ENCODE data around the gene P3H3.
"Not testable (repeated sequence)": the region's sequence is repeated elsewhere in the genome, so short reads cannot be mapped to it uniquely, and the experiment has no call there.

Gene P3H3

GRCh38 chr12:6858799-6859198 is 30.6 kb downstream of the P3H3 start:
- H3K9me3 Mint-ChIP-seq = no peaks in the 10 kb centered on the region
- peaks cover 81% of the 10 kb centered on the region for H3K36me3 Mint-ChIP-seq
- no peak overlapping the region for H3K27ac Mint-ChIP-seq
- no peaks in the 10 kb centered on the region for H3K27me3 Mint-ChIP-seq
- no peak for ATAC-seq
- H3K4me3 Mint-ChIP-seq = no peak overlapping the region
- H3K4me1 Mint-ChIP-seq = peaks cover 6% of the 10 kb centered on the region

DNA sequence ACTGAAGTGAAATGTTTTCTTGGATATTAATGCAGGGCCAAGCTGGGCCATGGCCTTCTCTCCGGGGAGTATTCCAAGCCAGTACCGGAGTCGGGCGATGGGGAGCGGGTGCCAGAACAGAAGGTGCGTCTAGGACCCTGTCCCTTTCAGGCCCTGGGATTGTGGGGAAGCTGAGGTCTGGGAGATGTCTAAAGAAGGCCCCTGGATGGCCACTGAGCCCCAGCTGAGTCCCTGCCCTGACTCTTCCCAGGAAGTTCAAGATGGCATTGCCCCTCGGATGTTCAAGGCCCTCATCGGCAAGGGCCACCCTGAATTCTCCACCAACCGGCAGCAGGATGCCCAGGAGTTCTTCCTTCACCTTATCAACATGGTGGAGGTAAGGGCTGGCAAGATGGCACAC is 31.9 kb downstream of the P3H3 start:
- ATAC-seq = no peak
- H3K36me3 Mint-ChIP-seq = peaks cover 84% of the 10 kb centered on the region
- H3K9me3 Mint-ChIP-seq = no peaks in the 10 kb centered on the region
- H3K27me3 Mint-ChIP-seq = no peaks in the 10 kb centered on the region
- H3K27ac Mint-ChIP-seq = no peak overlapping the region
- H3K4me3 Mint-ChIP-seq = no peak overlapping the region
- no peaks in the 10 kb centered on the region for H3K4me1 Mint-ChIP-seq

DNA sequence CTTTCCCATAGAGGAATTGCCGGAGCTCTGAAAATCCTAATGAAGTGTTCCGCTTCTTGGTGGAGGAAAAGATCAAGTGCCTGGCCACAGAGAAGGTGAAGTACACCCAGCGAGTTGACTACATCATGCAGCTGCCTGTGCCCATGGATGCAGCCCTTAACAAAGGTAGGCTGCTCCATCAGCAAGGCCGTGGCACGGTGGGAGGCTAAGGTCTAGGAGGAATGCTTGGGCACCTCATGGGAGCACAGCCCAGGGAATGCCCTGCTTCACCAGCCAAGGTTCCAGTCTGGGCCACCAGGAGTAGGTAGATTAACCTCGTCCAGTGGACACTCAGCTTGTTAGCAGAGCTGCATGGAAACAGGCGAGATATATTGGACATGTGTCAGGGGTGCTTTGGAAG is 32.7 kb downstream of the P3H3 start:
- H3K9me3 Mint-ChIP-seq = no peaks in the 10 kb centered on the region

GRCh38 chr12:6861391-6861790 is 33.2 kb downstream of the P3H3 start:
- Mint-ChIP-seq H3K36me3 (peaks cover 88% of the 10 kb centered on the region), H3K27ac (no peak overlapping the region), H3K27me3 (no peaks in the 10 kb centered on the region), H3K4me1 (peaks cover 2% of the 10 kb centered on the region), H3K9me3 (no peaks in the 10 kb centered on the region), H3K4me3 (no peak overlapping the region)
- no peak for ATAC-seq

More for the DNA sequence above, 32.7 kb downstream of the P3H3 start:
- Mint-ChIP-seq H3K27me3 (no peaks in the 10 kb centered on the region), H3K4me3 (no peak overlapping the region), H3K36me3 (peaks cover 88% of the 10 kb centered on the region), H3K27ac (no peak overlapping the region), H3K4me1 (no peaks in the 10 kb centered on the region)
- no peak for ATAC-seq

DNA sequence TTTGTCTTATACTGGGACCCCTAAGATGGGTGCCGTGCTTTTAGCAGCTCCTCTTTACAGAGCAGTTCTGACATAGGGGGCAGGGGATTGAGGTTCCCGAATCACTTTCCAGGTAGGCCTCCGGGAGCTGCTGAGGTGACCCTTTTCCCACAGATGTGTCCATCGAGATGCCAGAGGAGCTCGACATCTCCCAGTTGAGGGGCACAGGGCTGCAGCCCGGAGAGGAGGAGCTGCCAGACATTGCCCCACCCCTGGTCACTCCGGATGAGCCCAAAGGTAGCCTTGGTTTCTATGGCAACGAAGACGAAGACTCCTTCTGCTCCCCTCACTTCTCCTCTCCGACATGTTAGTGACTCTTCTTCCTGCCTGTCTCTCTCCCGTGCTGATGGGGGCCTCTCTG is 34.8 kb downstream of the P3H3 start:
- H3K9me3 Mint-ChIP-seq = no peaks in the 10 kb centered on the region
- H3K36me3 Mint-ChIP-seq = peaks cover 74% of the 10 kb centered on the region
- H3K4me3 Mint-ChIP-seq = no peak overlapping the region
- peaks cover 10% of the 10 kb centered on the region for H3K4me1 Mint-ChIP-seq
- H3K27me3 Mint-ChIP-seq = no peaks in the 10 kb centered on the region
- H3K27ac Mint-ChIP-seq = no peak overlapping the region
- ATAC-seq = no peak

GRCh38 chr12:6863586-6864321 is 35.5 kb downstream of the P3H3 start:
- Mint-ChIP-seq H3K9me3 (no peaks in the 10 kb centered on the region), H3K36me3 (peaks cover 70% of the 10 kb centered on the region), H3K4me3 (no peak overlapping the region), H3K4me1 (peaks cover 17% of the 10 kb centered on the region), H3K27me3 (no peaks in the 10 kb centered on the region), H3K27ac (no peak overlapping the region)
- ATAC-seq = no peak

DNA sequence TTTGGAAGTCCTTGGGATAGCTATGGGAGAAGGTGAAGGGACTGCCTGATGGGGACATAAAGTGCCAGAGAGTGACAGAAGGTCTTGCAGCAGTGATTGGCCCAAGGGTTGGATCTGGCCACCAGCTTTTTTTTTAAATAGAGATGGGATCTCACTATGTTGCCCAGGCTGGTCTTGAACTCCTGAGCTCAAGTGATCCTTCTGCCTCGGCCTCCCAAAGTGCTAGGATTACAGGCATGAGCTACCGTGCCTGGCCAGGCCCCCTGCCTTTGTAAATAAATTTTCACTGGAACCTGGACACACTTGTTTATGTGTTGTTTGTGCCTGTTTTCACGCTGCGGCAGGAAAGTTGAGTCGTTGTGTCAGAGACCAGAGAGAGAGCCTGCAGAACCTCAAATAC is 37.1 kb downstream of the P3H3 start:
- H3K4me3 Mint-ChIP-seq, H3K27me3 Mint-ChIP-seq, H3K27ac Mint-ChIP-seq, ATAC-seq, H3K9me3 Mint-ChIP-seq: not testable (repeated sequence)
- Mint-ChIP-seq H3K4me1 (peaks cover 33% of the 10 kb centered on the region), H3K36me3 (peaks cover 68% of the 10 kb centered on the region)

- Mint-ChIP-seq H3K36me3 (peaks cover 61% of the 10 kb centered on the region), H3K27me3 (no peaks in the 10 kb centered on the region), H3K27ac (peak overlapping the region; percentile 87), H3K4me1 (peaks cover 43% of the 10 kb centered on the region), H3K4me3 (peak overlapping the region; percentile 93), H3K9me3 (no peaks in the 10 kb centered on the region)
- ATAC-seq = no peak
Measured at GRCh38 chr12:6866163-6866919, 38.1 kb downstream of the P3H3 start.

DNA sequence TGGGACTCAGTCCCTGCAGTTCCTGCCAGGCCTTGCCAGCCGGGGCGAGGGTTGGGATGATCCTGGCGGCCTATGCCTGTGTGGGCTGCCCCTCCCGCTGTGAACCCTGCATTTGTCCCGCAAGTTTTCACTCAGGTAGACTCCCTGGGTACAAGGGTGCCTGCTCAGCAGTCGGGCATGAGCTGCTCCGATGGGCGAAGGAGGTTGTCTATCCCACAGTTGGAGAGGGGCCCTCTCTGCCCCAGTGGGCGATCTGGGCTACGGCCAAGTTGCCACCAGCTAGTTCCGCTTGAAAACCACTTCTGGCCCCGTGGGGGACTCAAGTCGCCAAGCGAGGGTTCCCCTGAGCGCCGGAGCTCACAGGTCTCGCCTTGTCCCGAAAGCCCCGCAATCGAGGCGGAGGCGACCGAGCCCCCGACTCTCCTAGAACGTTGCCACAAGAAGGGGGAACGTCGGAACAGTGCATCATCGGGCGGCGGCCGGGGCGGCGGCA is 38.8 kb downstream of the P3H3 start:
- Mint-ChIP-seq H3K4me3 (peak overlapping the region; percentile 93), H3K4me1 (peaks cover 50% of the 10 kb centered on the region), H3K36me3 (peaks cover 56% of the 10 kb centered on the region), H3K9me3 (no peaks in the 10 kb centered on the region), H3K27me3 (no peaks in the 10 kb centered on the region), H3K27ac (peak overlapping the region; percentile 87)
- peak; percentile 51 for ATAC-seq

DNA sequence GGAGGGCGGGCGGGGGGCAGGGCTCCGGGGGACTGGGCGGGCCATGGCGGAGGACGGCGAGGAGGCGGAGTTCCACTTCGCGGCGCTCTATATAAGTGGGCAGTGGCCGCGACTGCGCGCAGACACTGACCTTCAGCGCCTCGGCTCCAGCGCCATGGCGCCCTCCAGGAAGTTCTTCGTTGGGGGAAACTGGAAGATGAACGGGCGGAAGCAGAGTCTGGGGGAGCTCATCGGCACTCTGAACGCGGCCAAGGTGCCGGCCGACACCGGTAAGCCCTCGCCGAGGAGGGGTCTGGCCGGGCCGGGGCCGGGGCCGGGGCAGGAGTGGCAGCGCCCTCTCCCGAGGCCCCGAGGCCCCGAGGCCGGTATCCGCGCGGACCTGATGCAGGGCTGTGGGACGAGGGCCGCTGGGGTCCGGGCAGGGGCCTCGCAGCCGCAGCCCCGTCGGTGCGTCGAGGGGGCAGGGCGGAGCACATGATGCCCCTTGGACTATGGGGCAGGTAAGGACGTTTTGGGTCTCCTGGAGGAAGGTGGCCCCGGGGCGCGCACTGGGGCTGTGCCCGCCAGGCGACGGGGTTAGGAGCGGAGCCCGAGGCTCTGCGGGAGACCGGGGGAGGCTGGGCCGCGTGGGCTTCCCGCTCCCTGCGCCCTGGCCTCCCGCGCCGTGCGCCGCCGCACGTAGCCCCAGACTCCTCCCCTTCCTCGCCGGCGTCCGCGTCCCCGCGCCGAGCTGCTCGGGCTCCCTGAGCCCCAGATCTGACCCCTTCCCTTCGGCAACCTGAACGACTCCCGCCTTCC is 39.4 kb downstream of the P3H3 start, which contains the start of gene TPI1:
Gene TPI1, plus strand, starts transcription at position 119 of the 798 bp plus-strand sequence. Its CDS starts 36 bp downstream, at position 155.
- H3K27me3 Mint-ChIP-seq = no peaks in the 10 kb centered on the region
- H3K4me3 Mint-ChIP-seq = peak within 1 kb of the TSS; percentile 93
- ATAC-seq = peak; percentile 92
- H3K27ac Mint-ChIP-seq = peak within 1 kb of the TSS; percentile 87
- peaks cover 56% of the 10 kb centered on the region for H3K4me1 Mint-ChIP-seq
- H3K9me3 Mint-ChIP-seq = no peaks in the 10 kb centered on the region
- peaks cover 52% of the 10 kb centered on the region for H3K36me3 Mint-ChIP-seq

GRCh38 chr12:6868211-6869048 is 40.2 kb downstream of the P3H3 start:
- H3K9me3 Mint-ChIP-seq = no peaks in the 10 kb centered on the region
- H3K27ac Mint-ChIP-seq = peak overlapping the region; percentile 87
- H3K4me3 Mint-ChIP-seq = peak overlapping the region; percentile 93
- H3K36me3 Mint-ChIP-seq = peaks cover 47% of the 10 kb centered on the region
- no peaks in the 10 kb centered on the region for H3K27me3 Mint-ChIP-seq
- no peak for ATAC-seq
- peaks cover 63% of the 10 kb centered on the region for H3K4me1 Mint-ChIP-seq

- Mint-ChIP-seq H3K4me1 (peaks cover 71% of the 10 kb centered on the region), H3K4me3 (peak overlapping the region; percentile 93), H3K9me3 (no peaks in the 10 kb centered on the region), H3K27me3 (no peaks in the 10 kb centered on the region), H3K36me3 (peaks cover 43% of the 10 kb centered on the region), H3K27ac (peak overlapping the region; percentile 87)
- ATAC-seq = no peak
Measured at GRCh38 chr12:6869049-6870021, 41.1 kb downstream of the P3H3 start.

- not testable (repeated sequence) for H3K4me3 Mint-ChIP-seq, H3K27ac Mint-ChIP-seq, H3K9me3 Mint-ChIP-seq, ATAC-seq, H3K27me3 Mint-ChIP-seq
- Mint-ChIP-seq H3K4me1 (peaks cover 77% of the 10 kb centered on the region), H3K36me3 (peaks cover 34% of the 10 kb centered on the region)
Measured at GRCh38 chr12:6870304-6870703, 42.1 kb downstream of the P3H3 start.

All from stimulated activated memory B cell treated with anti-CD40 and anti-IgM and Interleukin-4, amounts not matched to agents 10 μg/mL and 1 μg/mL and 100 μg/mL, for 72 hours (primary cell).